Measurements from ENCODE around the gene CCDC24.

The CCDC24 gene

DNA sequence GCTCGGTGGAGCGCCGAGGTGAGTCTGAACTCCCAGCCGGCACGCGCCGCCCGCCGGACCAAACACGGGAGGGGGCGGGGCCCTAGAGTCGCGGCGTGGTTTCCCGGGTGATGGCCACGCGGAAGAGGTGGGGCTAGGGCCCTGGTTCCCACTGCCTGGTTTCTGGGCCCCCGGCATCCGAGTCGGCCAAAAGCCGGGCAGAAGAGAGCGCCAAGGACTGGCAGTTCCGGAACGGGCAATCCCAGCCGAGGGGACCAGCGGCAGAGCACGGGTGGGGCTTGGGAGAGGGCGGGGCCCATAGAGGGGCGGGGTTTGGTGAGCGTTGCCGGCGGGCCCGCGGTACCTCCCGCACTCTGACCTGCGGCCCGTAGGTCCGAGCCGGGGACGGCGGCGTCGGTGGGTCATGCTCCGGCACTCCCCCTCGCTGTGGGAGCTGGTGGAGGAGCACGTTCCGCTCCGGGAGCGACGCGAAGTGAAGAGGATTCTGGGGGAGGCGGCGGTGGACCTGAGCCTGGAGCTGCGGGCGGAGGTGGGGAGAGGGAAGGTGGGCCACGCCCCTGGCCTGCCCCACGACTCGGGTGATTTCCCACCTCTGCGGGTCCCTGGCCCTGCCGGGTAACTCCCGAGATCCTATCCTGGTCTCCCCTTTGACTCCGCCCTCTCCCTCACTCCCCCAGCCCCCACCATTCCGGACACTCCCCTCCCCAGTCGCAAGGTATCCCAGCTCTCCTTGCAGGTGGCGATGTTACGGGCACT is at the start of gene CCDC24:
Gene CCDC24, plus strand, starts transcription at position 124 of the 756 bp plus-strand sequence. Its CDS starts 280 bp downstream, at position 404.
- peak; percentile 78 for DNase-seq

DNA sequence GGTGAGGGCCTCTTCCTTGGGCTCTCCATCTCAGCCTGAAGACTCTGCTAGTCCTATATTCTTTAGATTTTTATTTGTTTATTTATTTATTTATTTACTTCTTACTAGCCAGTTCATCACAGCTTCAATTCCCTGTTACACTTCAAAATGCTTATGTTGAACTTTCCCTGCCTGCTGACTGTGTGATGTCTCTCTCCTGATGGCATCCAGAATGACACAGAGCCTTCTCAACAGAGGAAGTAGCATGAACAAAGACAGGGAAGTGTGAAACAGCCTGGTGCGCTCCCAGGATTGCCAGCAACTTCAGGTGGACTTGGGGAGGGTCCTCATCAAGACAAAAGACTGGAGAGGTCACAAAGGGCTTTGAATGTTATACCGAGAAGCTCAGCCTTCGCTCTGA is 49.0 kb upstream of the CCDC24 start:
- DNase-seq = no peak

DNA sequence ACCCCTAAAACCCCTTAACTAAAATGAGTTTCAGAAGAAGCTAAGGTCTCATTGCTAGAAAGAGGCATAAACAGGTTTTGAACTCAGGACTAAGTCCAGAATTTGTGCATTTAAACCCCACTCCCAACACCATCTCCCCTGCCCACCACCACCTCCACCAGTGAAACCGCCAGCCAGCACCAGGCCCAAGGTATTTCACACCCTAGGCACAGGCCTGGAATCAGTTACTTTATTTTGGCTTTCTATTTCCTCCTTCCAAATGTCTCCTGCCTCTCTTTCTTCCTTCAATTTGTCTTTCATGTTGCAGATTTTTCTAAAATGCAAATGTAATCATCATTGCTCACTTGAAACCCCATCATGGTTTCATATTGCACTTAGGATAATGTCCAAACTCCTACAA is 46.5 kb upstream of the CCDC24 start:
- DNase-seq = no peak

DNA sequence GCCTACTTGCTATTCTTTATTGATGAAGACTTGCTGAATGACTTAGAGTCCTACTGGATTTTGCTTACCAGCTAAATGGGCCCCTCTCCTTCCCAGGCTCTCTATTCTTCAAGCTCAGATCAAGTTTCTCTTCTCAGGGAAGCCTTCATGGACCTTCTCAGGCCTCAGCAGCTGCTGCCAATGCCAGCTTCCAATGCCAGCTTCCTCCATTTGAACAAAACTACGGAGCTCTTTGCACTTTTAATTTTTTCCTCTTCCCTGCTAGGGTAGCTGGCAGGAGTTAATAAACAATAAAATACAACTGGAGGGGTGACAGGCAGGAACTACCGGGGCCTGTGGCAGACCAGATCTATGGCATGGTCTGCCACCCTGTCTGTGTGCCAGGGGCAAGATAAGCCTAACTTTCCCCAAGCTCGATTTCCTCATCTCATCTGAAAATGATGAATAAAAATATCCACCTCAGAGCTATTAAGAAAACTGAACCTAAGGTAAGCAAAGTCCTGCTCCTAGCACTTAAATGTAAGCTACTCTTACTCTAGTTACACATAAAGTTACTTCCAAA is 45.6 kb upstream of the CCDC24 start:
- no peak for DNase-seq

DNA sequence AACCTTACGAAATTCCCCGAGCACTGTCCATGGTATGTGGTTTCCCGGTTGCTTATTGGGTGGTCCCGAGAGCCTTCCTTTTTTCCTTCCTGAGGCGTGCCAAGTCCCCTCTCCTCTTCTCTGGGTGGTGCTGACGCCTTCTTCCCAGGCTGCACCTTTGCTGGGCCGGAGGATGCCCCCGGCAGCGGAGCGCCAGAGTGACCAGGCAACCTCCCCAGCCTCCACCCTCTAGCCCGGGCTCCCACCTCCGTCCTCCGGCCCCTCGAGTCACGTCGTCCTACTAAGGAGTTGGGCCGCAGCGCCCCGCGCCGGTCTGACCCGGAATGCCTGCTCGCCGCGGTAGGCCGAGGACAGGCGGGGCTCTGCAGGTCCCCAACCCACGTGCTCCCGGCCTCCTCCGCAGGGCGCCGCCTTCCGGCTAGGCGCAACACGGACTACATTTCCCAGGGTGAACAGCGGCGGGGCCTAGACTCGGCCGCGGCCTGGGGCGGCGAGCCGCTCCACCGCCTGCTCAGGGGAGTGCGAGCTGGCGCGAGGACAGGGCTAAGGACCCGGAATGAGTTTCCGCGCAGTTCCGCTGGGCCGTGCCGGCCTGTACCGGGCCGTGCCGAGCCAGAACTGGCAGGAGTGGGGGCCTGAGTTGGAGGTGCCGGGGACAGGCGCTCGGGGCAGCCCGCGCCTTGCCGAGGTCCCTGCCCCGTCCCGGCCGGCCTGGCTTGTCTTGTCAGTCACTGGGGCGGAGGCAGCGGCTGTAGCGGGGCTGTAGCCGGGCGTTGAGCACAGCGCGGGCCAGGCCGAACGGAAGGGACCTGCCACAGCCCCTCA is 45.0 kb upstream of the CCDC24 start, which contains the start of gene IPO13:
Gene IPO13, plus strand, starts transcription at position 715 of the 825 bp plus-strand sequence. CDS start 651 bp downstream, outside the sequence.
- peak; percentile 96 for DNase-seq

DNA sequence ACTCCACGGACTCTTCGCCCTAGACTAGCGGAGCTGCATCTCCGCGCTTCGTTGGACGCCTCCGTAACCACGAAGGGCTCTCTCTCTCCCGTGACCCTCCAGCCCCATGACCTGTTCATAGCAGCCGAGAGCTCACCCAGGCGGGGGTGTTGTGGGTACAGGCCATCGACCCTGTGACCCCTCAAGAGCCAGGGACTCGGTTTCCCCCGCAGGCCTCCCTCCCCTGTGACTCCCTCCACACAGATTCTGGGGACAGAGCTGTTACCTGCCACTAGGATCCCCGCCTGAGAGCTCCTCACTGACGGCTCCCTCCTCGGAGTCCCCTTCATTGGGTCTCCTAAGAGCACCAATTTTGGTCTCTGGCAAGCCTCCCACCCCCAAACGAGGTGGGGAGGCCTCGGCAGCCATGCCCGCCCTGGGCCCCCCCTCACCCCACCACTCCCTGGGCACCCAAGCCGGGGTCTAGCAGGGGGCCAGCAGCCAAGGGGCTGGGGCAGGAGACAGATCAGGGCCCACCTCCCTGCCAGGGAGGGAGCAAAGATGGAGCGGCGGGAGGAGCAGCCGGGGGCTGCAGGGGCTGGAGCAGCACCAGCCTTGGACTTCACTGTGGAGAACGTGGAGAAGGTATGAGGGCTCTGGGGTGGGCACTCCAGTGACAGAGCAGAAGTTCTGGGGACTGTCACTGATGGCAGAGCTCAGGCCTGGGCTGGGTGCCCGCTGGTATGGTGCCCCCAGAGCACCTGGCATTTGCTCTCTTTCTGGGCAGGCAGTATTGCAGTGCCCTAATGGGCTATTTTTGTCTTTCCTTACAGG is 44.1 kb upstream of the CCDC24 start:
- DNase-seq = no peak

DNA sequence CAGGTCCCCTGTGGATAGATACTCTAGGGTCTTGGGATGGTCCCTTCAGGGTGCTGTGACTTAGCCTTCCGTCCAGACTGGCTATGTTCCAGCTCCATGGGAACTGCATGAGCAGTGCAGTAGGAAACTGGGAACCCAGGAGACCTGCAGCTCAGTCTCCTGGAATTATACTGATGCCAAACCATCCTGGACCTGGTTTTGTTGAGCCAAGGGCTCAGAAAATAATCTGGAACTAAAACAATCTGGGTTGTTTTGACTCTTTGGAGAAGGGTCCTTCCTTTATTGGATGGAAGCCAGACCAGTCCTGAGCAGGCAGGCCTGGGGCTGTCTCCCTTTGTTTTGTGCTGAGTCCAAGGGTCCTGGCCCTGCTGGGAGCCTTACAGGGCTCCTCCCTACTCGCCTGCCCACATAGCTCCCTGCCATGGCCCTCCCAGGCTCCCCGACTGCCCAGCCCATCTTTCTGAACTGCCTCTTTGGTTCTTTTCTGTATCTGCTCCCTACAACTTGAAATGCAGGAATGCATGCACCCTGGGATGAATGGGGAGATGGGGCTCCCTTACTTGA is 43.4 kb upstream of the CCDC24 start:
- DNase-seq = no peak

DNA sequence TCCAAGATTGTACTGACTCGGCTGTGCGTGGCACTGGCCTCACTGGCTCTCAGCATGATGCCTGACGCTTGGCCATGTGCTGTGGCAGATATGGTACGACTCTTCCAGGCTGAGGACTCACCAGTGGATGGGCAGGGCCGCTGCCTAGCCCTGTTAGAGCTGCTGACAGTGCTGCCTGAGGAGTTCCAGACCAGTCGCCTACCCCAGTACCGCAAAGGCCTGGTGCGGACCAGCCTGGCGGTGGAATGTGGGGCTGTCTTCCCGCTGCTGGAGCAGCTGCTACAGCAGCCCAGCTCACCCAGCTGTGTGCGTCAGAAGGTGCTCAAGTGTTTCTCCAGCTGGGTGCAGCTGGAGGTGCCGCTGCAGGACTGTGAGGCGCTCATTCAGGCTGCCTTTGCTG is 41.7 kb upstream of the CCDC24 start:
- DNase-seq = no peak

DNA sequence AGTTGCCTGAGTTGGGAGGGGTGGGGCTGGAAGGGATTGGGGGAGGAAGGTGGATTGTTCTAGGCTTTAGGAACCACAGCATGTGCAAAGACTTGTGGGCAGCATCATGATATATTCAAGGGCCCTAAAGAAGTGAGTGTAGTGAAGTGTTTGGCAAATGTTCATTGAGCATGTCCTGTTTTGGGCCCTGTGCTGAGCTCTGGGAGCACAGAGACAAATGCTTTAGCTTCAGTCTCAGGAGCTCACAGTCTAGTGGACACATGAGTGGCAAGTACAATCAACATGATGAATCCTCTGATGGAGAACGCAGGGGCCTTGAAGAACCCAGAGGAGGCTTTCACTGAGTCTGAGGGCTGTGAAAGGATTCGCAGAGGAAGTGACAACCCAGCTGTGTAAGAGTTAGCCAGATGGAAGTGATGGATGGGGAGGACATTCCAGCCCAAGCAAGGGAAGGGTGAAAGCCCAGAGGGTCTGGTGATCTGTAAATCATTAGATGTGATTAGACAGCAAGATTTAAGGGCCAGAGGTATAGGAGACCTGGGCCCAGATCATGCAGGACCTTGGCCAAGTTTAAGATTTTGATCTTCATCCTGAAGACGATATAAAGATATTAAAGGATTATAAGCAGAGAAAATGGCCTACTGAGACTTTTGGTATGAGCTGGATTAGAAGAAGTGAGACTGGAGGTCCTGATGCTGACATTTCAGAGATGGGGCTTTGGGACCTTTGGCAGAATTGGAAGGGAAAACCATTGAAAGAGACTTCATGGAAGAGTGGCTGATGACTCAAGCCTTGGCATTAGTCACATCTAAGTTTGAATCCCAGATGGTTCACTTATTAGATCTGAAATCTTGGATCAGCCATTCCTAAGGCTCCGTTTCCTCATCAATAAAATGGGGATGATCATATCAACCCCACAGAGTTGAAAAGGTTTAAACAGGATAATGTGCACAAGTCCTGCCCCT is 40.1 kb upstream of the CCDC24 start:
- no peak for DNase-seq

DNA sequence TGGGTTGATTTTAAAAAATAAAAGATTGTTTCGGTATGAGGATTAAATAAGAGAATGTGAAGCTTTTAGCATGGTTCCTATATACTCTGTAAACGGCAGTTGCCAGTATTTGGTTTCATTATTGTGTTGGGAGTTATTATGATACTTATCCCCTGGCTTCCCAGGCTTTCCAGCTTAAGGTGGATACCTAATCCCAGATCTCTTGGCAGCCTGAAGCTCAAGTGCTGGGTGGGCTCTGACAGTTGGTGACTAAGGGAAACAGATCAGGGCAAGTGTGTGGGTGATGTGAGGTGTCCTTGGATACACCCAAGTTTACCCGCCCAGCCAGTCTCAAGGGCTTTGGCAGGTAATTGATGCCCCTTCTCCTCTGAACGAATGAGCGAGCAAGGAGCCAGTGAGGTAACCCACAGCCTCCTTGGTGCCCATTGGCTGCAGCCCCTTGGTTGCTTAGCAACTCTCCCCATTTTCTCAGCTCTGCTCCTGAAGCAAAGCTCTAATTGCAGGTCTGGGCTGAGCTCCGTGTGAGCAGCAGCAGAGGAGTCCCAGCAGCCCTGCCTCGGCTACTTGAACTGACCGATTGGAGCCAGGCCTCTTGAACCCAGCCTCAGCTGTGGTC is 38.6 kb upstream of the CCDC24 start:
- no peak for DNase-seq

DNA sequence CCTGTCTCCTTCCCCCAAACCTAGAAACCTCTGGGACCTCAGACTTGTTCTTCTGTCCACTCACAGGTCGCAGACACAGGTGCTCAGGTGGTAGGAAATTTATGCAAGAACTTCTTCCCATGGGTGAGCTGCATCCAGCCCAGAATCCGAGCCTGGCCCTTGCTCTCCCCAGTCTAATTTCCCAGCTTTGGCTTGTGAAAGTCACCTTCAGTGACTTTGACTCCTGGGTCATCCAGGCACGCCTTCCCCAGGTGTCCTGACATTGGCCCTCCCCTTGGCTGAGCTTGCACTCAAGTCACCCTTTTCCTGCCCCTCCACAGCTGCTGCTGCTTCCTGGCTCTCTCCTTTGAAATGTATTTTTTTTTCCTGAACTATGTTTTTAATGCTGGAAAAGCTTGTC is 38.0 kb upstream of the CCDC24 start:
- DNase-seq = no peak

DNA sequence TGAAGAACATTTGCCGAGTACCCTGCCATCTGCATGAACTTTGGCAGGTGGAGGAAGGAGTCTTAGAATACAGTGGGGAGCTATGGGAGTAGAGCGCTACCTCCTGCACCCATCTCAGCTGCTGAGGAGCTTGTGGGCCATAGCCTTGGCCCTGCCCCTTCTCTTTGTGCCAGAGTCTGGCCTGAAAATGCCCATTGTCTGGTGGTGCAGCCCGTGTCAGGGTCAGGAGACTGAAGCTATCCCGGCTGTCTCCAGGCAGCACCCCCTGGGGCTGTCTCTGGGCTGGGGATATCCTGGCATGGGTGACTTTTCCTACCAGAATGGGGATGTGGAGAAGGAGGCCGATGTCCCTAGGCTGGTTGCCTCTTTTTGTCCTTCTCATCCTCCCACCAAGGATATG is 37.4 kb upstream of the CCDC24 start:
- DNase-seq = no peak

DNA sequence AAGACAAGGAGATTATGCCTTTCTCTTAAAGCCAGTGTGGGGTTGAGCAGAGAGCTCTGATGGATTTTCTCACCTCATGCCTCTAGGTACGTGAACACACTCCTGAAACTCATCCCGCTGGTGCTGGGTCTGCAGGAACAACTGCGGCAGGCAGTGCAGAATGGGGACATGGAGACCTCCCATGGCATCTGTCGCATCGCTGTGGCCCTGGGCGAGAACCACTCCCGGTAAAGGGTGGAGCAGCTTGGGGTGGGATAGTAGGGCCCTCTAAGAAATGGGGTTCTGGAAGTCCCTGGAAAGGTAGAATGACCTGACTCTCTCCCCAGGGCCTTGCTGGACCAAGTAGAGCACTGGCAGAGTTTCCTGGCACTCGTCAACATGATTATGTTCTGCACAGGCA is 35.2 kb upstream of the CCDC24 start:
- DNase-seq = no peak

DNA sequence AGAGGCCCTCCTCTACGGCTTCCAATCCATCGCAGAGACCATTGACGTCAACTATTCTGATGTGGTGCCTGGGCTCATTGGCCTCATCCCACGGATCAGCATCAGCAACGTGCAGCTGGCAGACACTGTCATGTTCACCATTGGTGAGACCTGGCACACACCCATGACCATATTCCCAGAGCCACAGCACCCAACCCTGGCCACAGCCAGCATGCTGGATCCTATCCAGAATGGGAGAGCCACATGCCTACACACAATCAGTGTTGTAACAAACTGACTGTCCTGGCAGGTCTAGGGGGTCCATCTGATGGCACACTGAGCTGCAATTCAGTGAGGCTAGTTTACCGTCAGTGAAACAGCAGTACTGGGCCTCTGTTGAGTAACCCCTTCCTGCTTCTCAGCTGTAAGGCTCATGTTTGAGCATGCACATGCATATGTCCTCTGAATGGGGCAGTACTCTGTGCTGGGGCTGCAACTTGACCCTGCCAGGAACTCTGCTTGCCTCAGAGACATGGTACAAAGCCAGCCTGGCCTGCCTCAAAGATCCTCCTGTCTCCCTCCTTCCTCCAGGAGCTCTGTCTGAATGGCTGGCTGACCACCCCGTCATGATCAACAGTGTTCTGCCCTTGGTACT is 33.9 kb upstream of the CCDC24 start:
- DNase-seq = no peak

DNA sequence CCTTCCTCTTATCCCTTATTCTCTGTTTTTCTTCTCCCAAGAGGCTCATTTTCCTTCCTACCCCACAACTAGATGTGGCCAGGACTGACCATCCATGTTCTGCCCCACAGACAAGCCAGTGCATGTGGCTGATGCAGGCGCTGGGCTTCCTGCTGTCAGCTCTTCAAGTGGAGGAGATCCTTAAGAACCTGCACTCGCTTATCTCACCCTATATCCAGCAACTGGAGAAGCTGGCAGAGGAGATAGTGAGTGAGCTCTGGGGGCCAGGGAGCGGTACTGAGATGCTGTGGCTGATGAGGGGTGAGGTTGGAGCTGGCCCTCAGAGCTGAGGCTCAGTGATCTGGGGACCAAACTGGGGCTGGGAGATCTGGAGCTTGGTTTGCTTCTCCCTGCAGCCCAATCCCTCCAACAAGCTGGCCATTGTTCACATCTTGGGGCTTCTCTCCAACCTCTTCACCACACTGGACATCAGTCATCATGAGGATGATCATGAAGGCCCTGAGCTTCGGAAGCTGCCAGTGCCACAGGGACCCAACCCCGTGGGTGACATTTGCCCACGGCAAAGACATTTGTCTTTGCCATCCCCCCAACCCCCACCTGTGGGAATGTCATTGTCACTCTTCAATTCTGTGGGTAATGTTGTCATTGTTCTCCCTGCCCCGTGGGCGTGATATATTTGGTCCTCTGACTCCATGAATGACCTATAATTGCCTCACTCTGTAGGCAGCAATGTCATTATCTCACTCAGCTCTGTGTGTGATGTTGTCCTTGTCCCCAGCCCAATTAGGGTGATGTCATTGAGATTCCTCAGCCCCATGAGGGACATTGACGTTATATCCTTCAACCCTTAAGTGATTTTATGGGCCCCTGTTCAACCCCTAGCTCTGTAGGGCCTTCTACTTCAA is 32.8 kb upstream of the CCDC24 start:
- DNase-seq = no peak

DNA sequence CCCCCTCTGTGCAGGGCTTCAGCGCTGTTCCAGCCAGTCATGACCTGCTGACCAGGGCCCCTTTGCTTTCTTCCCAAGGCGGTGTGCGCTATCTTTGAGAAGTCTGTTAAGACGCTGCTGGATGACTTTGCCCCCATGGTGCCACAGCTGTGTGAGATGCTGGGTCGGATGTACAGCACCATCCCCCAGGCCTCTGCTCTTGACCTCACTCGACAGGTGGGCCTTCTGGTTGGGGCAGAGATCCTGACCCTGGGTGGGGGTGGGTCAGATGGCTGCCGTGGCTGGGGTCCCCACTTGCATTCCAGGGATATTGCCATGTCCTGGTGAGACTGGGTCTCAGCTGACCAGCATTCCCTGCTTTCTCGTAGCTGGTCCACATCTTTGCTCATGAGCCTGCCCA is 30.6 kb upstream of the CCDC24 start:
- no peak for DNase-seq

DNA sequence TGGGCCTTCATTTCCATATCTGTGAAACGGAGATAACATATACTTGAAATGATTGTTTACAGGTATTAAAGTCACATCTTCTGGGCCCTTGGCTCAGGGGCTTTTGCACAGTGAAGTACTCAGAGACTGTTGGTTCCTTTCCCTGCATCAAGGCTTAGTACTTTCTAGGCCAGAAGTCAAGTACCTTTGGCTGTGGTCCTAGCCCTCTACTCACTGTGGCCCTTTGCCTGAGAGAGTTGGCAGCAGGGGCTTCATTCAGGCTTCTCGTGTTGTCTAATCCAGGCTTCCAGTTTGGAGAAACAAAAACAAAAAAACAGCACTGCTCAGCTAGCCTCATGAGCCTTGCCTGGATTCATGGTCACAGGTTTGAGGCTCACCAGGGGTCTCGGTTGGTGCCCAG is 29.7 kb upstream of the CCDC24 start:
- no peak for DNase-seq

DNA sequence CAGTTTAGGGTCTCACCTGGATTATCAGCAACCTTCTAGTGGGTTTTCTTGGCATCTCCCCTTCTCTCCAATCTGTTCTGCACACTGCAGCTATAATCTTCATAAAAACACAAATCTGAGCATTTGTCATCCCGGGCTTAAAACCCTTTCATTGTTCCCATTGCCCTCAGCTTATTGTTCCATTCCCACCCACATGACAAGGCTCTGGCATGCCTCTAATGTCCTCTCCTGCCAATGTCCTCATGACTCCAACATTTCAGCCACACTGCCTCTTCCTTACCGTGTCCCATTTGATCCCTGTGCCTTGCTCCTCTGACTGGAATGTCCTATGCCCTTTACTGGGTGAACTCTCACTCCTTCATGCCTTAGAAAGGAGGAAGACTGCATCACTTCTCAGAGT is 29.1 kb upstream of the CCDC24 start:
- DNase-seq = no peak

DNA sequence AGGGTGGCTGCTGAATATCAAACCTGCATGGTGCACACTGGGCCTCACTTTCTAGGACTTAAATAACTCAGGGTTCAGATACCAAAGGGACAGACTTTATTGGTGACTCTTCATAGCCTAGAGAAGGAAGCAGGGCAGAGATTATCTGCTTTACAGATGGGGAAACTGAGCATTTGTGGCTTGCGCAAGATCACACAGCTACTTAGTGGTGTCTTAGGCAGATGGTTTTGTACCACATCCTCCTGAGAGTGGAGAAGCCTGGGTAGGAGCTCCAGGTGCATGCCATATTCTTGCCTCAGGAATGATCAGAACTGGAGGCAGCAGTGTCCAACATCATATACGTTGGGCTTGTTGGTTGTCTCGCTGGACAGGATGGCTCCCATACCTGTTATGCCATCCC is 28.4 kb upstream of the CCDC24 start:
- no peak for DNase-seq

Data from activated CD8-positive, alpha-beta memory T cell treated with anti-CD3 and anti-CD28 coated beads, Interleukin-2, amount 50 U/mL, for 4 hours (primary cell).